K562 (cell line): Measurements from ENCODE around the gene PPP1CB. TPM values are rescaled to one million over a fixed set of nuclear protein-coding genes. Genes with fewer than 3 reads are reported as not detected.

Source experiments
- ATAC-seq: fragments of 200-7000 bp; cut with Tn5 transposase; 3 replicates; pipeline ENCODE4 v1.9.1; 2020; ENCODE audit warnings: moderate library complexity
- BruUV-seq: library from RNA; stranded (reverse); fragments of 400-500 nt; replicated peaks from 2 replicates; lab custom pipeline; 2021; lab: Mats Ljungman, UMichigan
- CTCF ChIA-PET: fragments of 300-600 bp; formaldehyde crosslinking; extraction: SDS; loops from one replicate; lab custom pipeline; 2021; ENCODE audit warnings: low intra/inter-chr PET ratio; lab: Yijun Ruan, JAX
- POLR2A ChIA-PET: fragments of 300-600, 350-650 bp; sonication (Branson Sonifier 250); formaldehyde crosslinking; extraction: SDS; loops from one replicate; lab custom pipeline; 2021; ENCODE audit warnings: antibody characterized with exemption, inconsistent platforms; lab: Yijun Ruan, JAX
- DNase-seq, 4 experiments: peaks; one replicate each; pipeline versions ENCODE4 v3.0.0 to v3.0.0-alpha.2; 2011 to 2018; ENCODE audit warnings: low spot score in 3 of 4, mixed read lengths in 3 of 4; ENCODE audit errors: extremely low read depth in 1 of 4
- FAIRE-seq: peaks from 2 replicates; lab custom pipeline; 2011; peaks lifted over from hg19 to GRCh38; lab: Jason Lieb, UNC
- H2AFZ ChIP-seq: 2 replicates; pipeline ENCODE4 v1.6.0; 2011; ENCODE audit warnings: low read depth, low read length, control low read depth, inconsistent platforms
- H3K27ac ChIP-seq: fragments of 200-600 bp; 3 replicates; pipeline ENCODE4 v1.8.0; 2011; ENCODE audit warnings: low read depth, mild to moderate bottlenecking, control low read depth, inconsistent platforms, low read length, moderate library complexity, mixed read lengths; ENCODE audit errors: extremely low read depth
- H3K27me3 ChIP-seq, 2 experiments: fragments of 300-600 bp in 1 of 2; 2 replicates in 1 of 2; 3 replicates in 1 of 2; pipeline versions ENCODE4 v1.6.0 to v1.8.0; 2011; ENCODE audit warnings: inconsistent platforms in 2 of 2, low read length in 2 of 2, mild to moderate bottlenecking in 1 of 2, mixed read lengths in 1 of 2, moderate library complexity in 1 of 2; ENCODE audit not compliant: control insufficient read depth in 2 of 2, insufficient read depth in 2 of 2
- H3K36me3 ChIP-seq: fragments of 300-600 bp; 3 replicates; pipeline ENCODE4 v1.8.0; 2011; ENCODE audit warnings: mild to moderate bottlenecking, low read length, inconsistent platforms; ENCODE audit not compliant: control insufficient read depth, insufficient read depth
- H3K4me1 ChIP-seq, 2 experiments: fragments of 200-600 bp in 1 of 2; replicated peaks in 1 of 2; 2 replicates in 1 of 2; 3 replicates in 1 of 2; pipeline versions ENCODE4 v1.5.1 to v1.8.0; 2011; ENCODE audit warnings: inconsistent platforms in 2 of 2, low read length in 2 of 2, mild to moderate bottlenecking in 1 of 2, mixed read lengths in 1 of 2, moderate library complexity in 1 of 2; ENCODE audit not compliant: control insufficient read depth in 2 of 2, insufficient read depth in 2 of 2
- H3K4me2 ChIP-seq: 2 replicates; pipeline ENCODE4 v1.6.1; 2011; ENCODE audit warnings: low read length, control low read depth, inconsistent platforms, mixed read lengths; ENCODE audit not compliant: insufficient read depth
- H3K4me3 ChIP-seq: fragments of 200-600 bp; sonication (generic), shearing (Covaris generic); 2 replicates; pipeline ENCODE4 v1.5.1; 2016; ENCODE audit warnings: control low read depth, inconsistent platforms
- H3K79me2 ChIP-seq: fragments of 200-600 bp; 3 replicates; pipeline ENCODE4 v1.8.0; 2011; ENCODE audit warnings: low read length, inconsistent platforms; ENCODE audit not compliant: control insufficient read depth, insufficient read depth
- H3K9ac ChIP-seq, 2 experiments: 2 replicates each; pipeline versions ENCODE4 v1.6.0 to v1.6.1; 2011; ENCODE audit warnings: low read depth in 2 of 2, low read length in 2 of 2, control low read depth in 1 of 2, inconsistent platforms in 1 of 2, mild to moderate bottlenecking in 1 of 2, mixed read lengths in 1 of 2; ENCODE audit not compliant: insufficient read depth in 1 of 2
- H3K9me1 ChIP-seq: one replicate; pipeline ENCODE4 v1.6.0; 2011; ENCODE audit warnings: inconsistent platforms, mild to moderate bottlenecking, low read length, moderate library complexity; ENCODE audit not compliant: control insufficient read depth, insufficient read depth
- H3K9me3 ChIP-seq: replicated peaks from 2 replicates; pipeline ENCODE4 v1.5.1; 2011; ENCODE audit warnings: low read depth, low read length, inconsistent platforms; ENCODE audit not compliant: control insufficient read depth, insufficient read depth
- H4K20me1 ChIP-seq: replicated peaks from 2 replicates; pipeline ENCODE4 v1.6.1; 2011; ENCODE audit warnings: low read length, inconsistent platforms, mixed read lengths; ENCODE audit not compliant: control insufficient read depth, insufficient read depth
- CAMTA2 ChIP-seq: fragments of 250-450 bp; sonication (Bioruptor Pico); conservative IDR thresholded peaks from 2 replicates; pipeline ENCODE4 v1.5.1; 2022
- GTF2A2 ChIP-seq: IDR thresholded peaks from 2 replicates; pipeline ENCODE4 v1.6.1; 2016; ENCODE audit warnings: mild to moderate bottlenecking, missing genetic modification characterization, missing compliant biosample characterization
- NR2C2 ChIP-seq, 2 experiments: fragments of 200-800 bp in 1 of 2; sonication (Bioruptor generic) in 1 of 2; sonication (generic) in 1 of 2; formaldehyde crosslinking in 1 of 2; IDR thresholded peaks; 2 replicates each; pipeline versions ENCODE4 v1.6.1 to v1.8.0; 2016 to 2022; ENCODE audit warnings: mild to moderate bottlenecking in 1 of 2, missing compliant biosample characterization in 1 of 2, missing genetic modification characterization in 1 of 2, missing genetic modification reagents in 1 of 2
- RERE ChIP-seq: sonication (generic); formaldehyde crosslinking; IDR thresholded peaks from 2 replicates; pipeline ENCODE4 v1.8.0; 2023; ENCODE audit warnings: missing genetic modification reagents, mild to moderate bottlenecking, borderline replicate concordance
- TAF15 ChIP-seq: fragments of 200-400 bp; formaldehyde crosslinking; IDR thresholded peaks from 2 replicates; pipeline ENCODE4 v1.6.1; 2017; ENCODE audit warnings: mild to moderate bottlenecking, low read depth, low read length, moderate library complexity
- TCFL5 ChIP-seq: fragments of 250-450 bp; sonication (Bioruptor Pico); conservative IDR thresholded peaks from 2 replicates; pipeline ENCODE4 v1.6.1; 2021; ENCODE audit warnings: mild to moderate bottlenecking, moderate library complexity, matching md5 sums
- TEAD4 ChIP-seq, 2 experiments: sonication (generic) in 1 of 2; formaldehyde crosslinking in 1 of 2; IDR thresholded peaks; 2 replicates each; pipeline versions ENCODE4 v1.6.1 to v1.8.0; 2012 to 2022; ENCODE audit warnings: borderline replicate concordance in 1 of 2, inconsistent platforms in 1 of 2, low read length in 1 of 2, mild to moderate bottlenecking in 1 of 2, missing genetic modification reagents in 1 of 2
- TFAM ChIP-seq: fragments of 250-450 bp; sonication (Bioruptor Pico); conservative IDR thresholded peaks from 2 replicates; pipeline ENCODE4 v1.5.0; 2021; ENCODE audit warnings: mild to moderate bottlenecking, moderate library complexity
- ZNF124 ChIP-seq: sonication (generic); formaldehyde crosslinking; IDR thresholded peaks from 2 replicates; pipeline ENCODE4 v1.8.1; 2022; ENCODE audit warnings: missing genetic modification reagents
- ZNF212 ChIP-seq: fragments of 450-650 bp; formaldehyde crosslinking; IDR thresholded peaks from 2 replicates; pipeline ENCODE4 v1.4.0; 2020; ENCODE audit warnings: mild to moderate bottlenecking
- ZNF431 ChIP-seq: sonication (generic); formaldehyde crosslinking; IDR thresholded peaks from 2 replicates; pipeline ENCODE4 v1.8.0; 2022; ENCODE audit warnings: mild to moderate bottlenecking, missing genetic modification reagents
- ZNF75A ChIP-seq: fragments of 450-650 bp; formaldehyde crosslinking; IDR thresholded peaks from 2 replicates; pipeline ENCODE4 v1.4.0; 2020; ENCODE audit warnings: mild to moderate bottlenecking
- ZNF764 ChIP-seq: fragments of 250-450 bp; sonication (Bioruptor Pico); IDR thresholded peaks from 2 replicates; pipeline ENCODE4 v1.4.0; 2020; ENCODE audit warnings: low read depth, mild to moderate bottlenecking, moderate library complexity
- WGBS: fragments of 100-300 bp; shearing (Covaris generic); methylation state at CpG from one replicate; pipeline ENCODE4 v1.1.6; 2016; ENCODE audit warnings: low coverage, mixed read lengths; ENCODE audit not compliant: insufficient coverage; ENCODE audit errors: missing lambda C conversion rate; 5-methylcytosine and 5-hydroxymethylcytosine counted together
- in situ Hi-C: fragments of 300-500 bp; cut with MboI; formaldehyde crosslinking; loops from 4 replicates; pipeline ENCODE4 v1.15.0; 2018; ENCODE audit warnings: inconsistent platforms, mixed read lengths
- intact Hi-C: fragments of 100-400 bp; cut with micrococcal nuclease; formaldehyde crosslinking; loops from 2 replicates; pipeline ENCODE4 v1.14.2; 2022
- polyA plus RNA-seq, 8 experiments: library from polyadenylated mRNA; depleted of rRNA in 4 of 8; stranded (reverse) in 5 of 8; unstranded in 3 of 8; fragments of >200 nt; fragmentation: Nextera tagmentation in 2 of 8; fragmentation: Illumina TruSeq in 1 of 8; extraction: Ambion mirVana in 2 of 8; extraction: Trizol in 1 of 8; gene quantifications; 2 replicates each; pipeline versions ENCODE4 v1.2.1 to v1.2.3, GENCODE V29; 2011 to 2014; ENCODE audit warnings: inconsistent platforms in 1 of 8, missing spikeins in 1 of 8
- total RNA-seq, 7 experiments: library from RNA; depleted of rRNA in 6 of 7; stranded (reverse); fragments of >200 nt in 6 of 7; fragmentation: Illumina TruSeq in 2 of 7; extraction: Trizol in 2 of 7; gene quantifications; 2 replicates each; pipeline versions ENCODE4 v1.2.1 to v1.2.3, GENCODE V29; 2011 to 2021; ENCODE audit warnings: low replicate concordance in 1 of 7
- TF ChIP-seq, protein P1 (sequence below): sonication (generic); formaldehyde crosslinking; IDR thresholded peaks from 2 replicates; pipeline ENCODE4 v1.8.1; 2023; ENCODE audit warnings: mild to moderate bottlenecking, missing genetic modification reagents
- TF ChIP-seq, protein P2 (sequence below): fragments of 250-450 bp; sonication (Bioruptor Pico); IDR thresholded peaks from 2 replicates; pipeline ENCODE4 v1.9.0; 2021; ENCODE audit warnings: mild to moderate bottlenecking

The PPP1CB gene
- total and polyA plus RNA-seq, 9 of the 15 experiments (the other 6 are each of a cell fraction or from before 2014, with no cell fraction given): 25.6 to 118 (median 58.9) TPM

DNA sequence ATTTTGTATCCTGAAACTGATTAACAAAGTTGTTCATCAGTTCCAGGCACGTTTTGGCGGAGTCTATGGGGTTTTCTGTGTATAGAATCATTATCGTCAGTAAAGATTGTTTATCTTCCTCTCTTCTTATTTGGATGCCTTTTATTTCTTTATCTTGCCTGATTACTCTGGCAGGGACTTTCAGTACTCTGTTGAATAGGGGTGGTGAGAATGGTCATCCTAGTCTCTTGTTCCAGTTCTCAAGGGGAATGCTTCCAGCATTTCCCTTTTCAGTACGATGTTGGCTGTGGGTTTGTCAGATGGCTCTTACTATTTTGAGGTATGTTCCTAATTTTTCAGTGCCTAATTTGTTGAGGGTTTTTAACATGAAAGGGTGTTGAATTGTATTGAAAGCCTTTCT, 45.0 kb downstream of the PPP1CB start:
- no TSS peak for BruUV-seq
- Histone ChIP-seq H3K9me1 (no peaks in the 10 kb centered on the region), H3K36me3 (peaks cover 57% of the 10 kb centered on the region), H3K27ac (no peak overlapping the region), H3K79me2 (peaks cover 5% of the 10 kb centered on the region; the same call in 2 of the 3 replicates), H3K4me1 (no peaks in the 10 kb centered on the region), H3K4me3 (no peak overlapping the region), H2AFZ (no peak overlapping the region), H3K9me3 (no peaks in the 10 kb centered on the region), H3K9ac (no peak overlapping the region), H4K20me1 (0 out of 2 replicates have a peak, but pooled peaks cover 3% of the 10 kb centered on the region), H3K4me2 (no peak overlapping the region), H3K27me3 (no peaks in the 10 kb centered on the region)
- intact Hi-C loops (no loop called here), in situ Hi-C loops (no loop called here)
- no peak for ATAC-seq
- no peak for DNase-seq
- no peak for FAIRE-seq
- CTCF ChIA-PET: no interaction called here
- WGBS: 82% methylated on average over 4 of the region's 4 CpGs
- POLR2A ChIA-PET: no interaction called here
- TF ChIP-seq GTF2A2 (tag) (no peak), ZNF212 (no peak), TCFL5 (CRISPR knock-in tag) (no peak), ZNF431 (CRISPR knock-in tag) (no peak), ZNF764 (CRISPR knock-in tag) (no peak), TEAD4 (IDR thresholded peaks at IDR 0.05; ENCODE audit: low read length) (no peak), TEAD4 (CRISPR knock-in tag; IDR thresholded peaks at IDR 0.05; ENCODE audit: borderline replicate concordance) (no peak), ZNF75A (CRISPR knock-in tag) (no peak), ZNF124 (CRISPR knock-in tag) (no peak), NR2C2 (CRISPR knock-in tag; IDR thresholded peaks at IDR 0.05) (no peak), NR2C2 (tag; IDR thresholded peaks at IDR 0.05) (no peak), RERE (CRISPR knock-in tag) (no peak), TAF15 (no peak), TFAM (CRISPR knock-in tag) (no peak), CAMTA2 (CRISPR knock-in tag) (no peak)
- TF ChIP-seq, protein P1, sequence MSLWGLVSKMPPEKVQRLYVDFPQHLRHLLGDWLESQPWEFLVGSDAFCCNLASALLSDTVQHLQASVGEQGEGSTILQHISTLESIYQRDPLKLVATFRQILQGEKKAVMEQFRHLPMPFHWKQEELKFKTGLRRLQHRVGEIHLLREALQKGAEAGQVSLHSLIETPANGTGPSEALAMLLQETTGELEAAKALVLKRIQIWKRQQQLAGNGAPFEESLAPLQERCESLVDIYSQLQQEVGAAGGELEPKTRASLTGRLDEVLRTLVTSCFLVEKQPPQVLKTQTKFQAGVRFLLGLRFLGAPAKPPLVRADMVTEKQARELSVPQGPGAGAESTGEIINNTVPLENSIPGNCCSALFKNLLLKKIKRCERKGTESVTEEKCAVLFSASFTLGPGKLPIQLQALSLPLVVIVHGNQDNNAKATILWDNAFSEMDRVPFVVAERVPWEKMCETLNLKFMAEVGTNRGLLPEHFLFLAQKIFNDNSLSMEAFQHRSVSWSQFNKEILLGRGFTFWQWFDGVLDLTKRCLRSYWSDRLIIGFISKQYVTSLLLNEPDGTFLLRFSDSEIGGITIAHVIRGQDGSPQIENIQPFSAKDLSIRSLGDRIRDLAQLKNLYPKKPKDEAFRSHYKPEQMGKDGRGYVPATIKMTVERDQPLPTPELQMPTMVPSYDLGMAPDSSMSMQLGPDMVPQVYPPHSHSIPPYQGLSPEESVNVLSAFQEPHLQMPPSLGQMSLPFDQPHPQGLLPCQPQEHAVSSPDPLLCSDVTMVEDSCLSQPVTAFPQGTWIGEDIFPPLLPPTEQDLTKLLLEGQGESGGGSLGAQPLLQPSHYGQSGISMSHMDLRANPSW: no peak
- TF ChIP-seq, protein P2, sequence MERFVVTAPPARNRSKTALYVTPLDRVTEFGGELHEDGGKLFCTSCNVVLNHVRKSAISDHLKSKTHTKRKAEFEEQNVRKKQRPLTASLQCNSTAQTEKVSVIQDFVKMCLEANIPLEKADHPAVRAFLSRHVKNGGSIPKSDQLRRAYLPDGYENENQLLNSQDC (CRISPR knock-in tag): no peak
